ENCODE data around the gene NELFB. TPM values are rescaled to one million over a fixed set of nuclear protein-coding genes. Genes with fewer than 3 reads are reported as not detected.

The NELFB gene
- total and polyA plus RNA-seq, 4 donors, result 4.7 to 24.6 (median 18.1) TPM

- WGBS, result 38% methylated on average over 18 of the region's 18 CpGs
- no peak overlapping the region for H3K9ac ChIP-seq (ENCODE audit: low read depth in 1 of 2, low read length in 2 of 2)
- peak overlapping the region in 1 of 3 donors; percentile 32 for H3K4me3 ChIP-seq (ENCODE audit: low read depth in 1 of 3, low read length in 3 of 3)
- H3K36me3 ChIP-seq (ENCODE audit: control insufficient read depth in 4 of 4, insufficient read depth in 3 of 4, low read depth in 1 of 4, low read length in 3 of 4), result no peaks in the 10 kb centered on the region
- no peak overlapping the region for H3K27ac ChIP-seq (ENCODE audit: low read depth in 1 of 2, low read length in 2 of 2)
- no peaks in the 10 kb centered on the region for H3K9me3 ChIP-seq (ENCODE audit: control insufficient read depth in 4 of 4, low read length in 3 of 4)
- DNase-seq (ENCODE audit: low spot score), result peak; percentile 30
- no peaks in the 10 kb centered on the region for H3K27me3 ChIP-seq (ENCODE audit: control insufficient read depth in 4 of 4, insufficient read depth in 4 of 4, low read length in 3 of 4)
- TF ChIP-seq HNF4A (conservative IDR thresholded peaks at IDR 0.05) (no peak), GABPA (IDR thresholded peaks at IDR 0.05 in 1 of 2, conservative IDR thresholded peaks at IDR 0.05 in 1 of 2) (no peak), YY1 (IDR thresholded peaks at IDR 0.05) (no peak), MAX (IDR thresholded peaks at IDR 0.05) (no peak)
- peaks cover 3 to 11% (median 6%) of the 10 kb centered on the region in 4 donors for H3K4me1 ChIP-seq (ENCODE audit: control insufficient read depth in 4 of 4, insufficient read depth in 4 of 4, low read length in 3 of 4)
Observed at GRCh38 chr9:137315581-137316011, 60.5 kb downstream of the NELFB start.

DNA sequence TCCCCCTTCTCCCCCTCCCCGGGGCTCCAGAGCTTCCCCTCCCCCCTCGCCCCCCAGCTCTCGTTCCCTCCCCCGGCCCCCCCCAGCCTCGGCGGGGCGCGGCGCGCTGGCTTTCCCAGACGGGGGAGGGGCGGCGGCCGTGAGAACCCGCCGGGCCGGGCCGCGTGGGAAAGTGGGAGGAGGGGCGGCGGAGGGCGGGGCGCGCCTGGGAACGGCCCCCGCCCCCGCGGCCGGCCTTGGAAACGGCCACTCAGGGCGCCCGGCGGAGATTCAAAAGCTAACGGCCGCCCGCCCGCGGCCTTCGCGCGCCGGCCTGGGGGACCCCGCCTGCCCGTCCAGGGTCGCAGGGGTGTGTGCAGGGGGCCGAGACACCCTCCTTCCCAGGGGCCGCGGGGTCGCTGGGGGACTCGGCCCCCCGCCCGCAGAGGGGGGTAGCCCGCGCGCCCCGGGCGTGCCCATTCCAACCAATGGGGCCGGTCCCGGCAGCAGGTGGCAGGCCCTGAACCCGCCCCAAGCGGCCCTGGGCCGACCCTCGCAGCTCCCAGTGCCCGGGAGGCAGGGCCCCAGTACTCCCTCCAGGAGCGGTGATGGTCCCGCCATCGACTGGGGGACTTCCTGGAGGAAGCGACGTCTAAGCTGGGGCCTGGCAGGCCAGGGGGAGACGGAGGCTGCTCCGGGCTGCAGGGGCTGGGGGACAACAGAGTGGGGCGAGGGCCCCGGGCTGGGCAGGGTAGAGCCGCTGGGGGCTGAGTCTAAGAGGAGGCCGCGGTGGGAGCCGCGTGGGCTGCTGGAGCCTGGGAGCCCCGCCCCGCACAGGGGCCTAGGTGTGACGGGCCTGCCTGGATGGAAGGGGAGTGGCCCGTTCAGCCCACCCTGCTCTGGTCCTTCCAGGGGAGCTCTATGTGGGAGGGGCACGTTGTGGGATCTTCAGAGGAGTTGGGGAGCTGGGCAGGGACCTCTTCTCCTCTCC lies 61.2 kb downstream of the NELFB start:
- TF ChIP-seq HNF4G (IDR thresholded peaks at IDR 0.05) (no peak), JUND (IDR thresholded peaks at IDR 0.05) (no peak), EGR1 (IDR thresholded peaks at IDR 0.05; ENCODE audit: low read depth in 2 of 2) (no peak), FOXA1 (IDR thresholded peaks at IDR 0.05) (no peak), YY1 (IDR thresholded peaks at IDR 0.05) (no peak), RAD21 (IDR thresholded peaks at IDR 0.05) (no peak), HNF4A (conservative IDR thresholded peaks at IDR 0.05) (no peak), FOXA2 (IDR thresholded peaks at IDR 0.05) (no peak), GABPA (IDR thresholded peaks at IDR 0.05 in 1 of 2, conservative IDR thresholded peaks at IDR 0.05 in 1 of 2) (no peak), RXRA (IDR thresholded peaks at IDR 0.05) (no peak), ATF3 (IDR thresholded peaks at IDR 0.05) (no peak), TAF1 (conservative IDR thresholded peaks at IDR 0.05) (no peak), REST (IDR thresholded peaks at IDR 0.05) (no peak), MAX (IDR thresholded peaks at IDR 0.05) (no peak), CTCF (IDR thresholded peaks at IDR 0.05; ENCODE audit: low read depth, low read length, missing input control) (no peak), NR2F2 (IDR thresholded peaks at IDR 0.05) (no peak), SP1 (IDR thresholded peaks at IDR 0.05) (no peak)
- TF ChIP-seq, protein P1, sequence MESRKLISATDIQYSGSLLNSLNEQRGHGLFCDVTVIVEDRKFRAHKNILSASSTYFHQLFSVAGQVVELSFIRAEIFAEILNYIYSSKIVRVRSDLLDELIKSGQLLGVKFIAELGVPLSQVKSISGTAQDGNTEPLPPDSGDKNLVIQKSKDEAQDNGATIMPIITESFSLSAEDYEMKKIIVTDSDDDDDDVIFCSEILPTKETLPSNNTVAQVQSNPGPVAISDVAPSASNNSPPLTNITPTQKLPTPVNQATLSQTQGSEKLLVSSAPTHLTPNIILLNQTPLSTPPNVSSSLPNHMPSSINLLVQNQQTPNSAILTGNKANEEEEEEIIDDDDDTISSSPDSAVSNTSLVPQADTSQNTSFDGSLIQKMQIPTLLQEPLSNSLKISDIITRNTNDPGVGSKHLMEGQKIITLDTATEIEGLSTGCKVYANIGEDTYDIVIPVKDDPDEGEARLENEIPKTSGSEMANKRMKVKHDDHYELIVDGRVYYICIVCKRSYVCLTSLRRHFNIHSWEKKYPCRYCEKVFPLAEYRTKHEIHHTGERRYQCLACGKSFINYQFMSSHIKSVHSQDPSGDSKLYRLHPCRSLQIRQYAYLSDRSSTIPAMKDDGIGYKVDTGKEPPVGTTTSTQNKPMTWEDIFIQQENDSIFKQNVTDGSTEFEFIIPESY (IDR thresholded peaks at IDR 0.05), result no peak
- Histone ChIP-seq H3K36me3 (ENCODE audit: control insufficient read depth in 4 of 4, insufficient read depth in 3 of 4, low read depth in 1 of 4, low read length in 3 of 4) (no peaks in the 10 kb centered on the region), H3K4me3 (ENCODE audit: low read depth in 1 of 3, low read length in 3 of 3) (peak overlapping the region in 1 of 3 donors; percentile 32), H3K27ac (ENCODE audit: low read depth in 1 of 2, low read length in 2 of 2) (no peak overlapping the region), H3K4me1 (ENCODE audit: control insufficient read depth in 4 of 4, insufficient read depth in 4 of 4, low read length in 3 of 4) (peaks cover 3 to 11% (median 6%) of the 10 kb centered on the region in 4 donors), H3K9ac (ENCODE audit: low read depth in 1 of 2, low read length in 2 of 2) (no peak overlapping the region), H3K27me3 (ENCODE audit: control insufficient read depth in 4 of 4, insufficient read depth in 4 of 4, low read length in 3 of 4) (no peaks in the 10 kb centered on the region), H3K9me3 (ENCODE audit: control insufficient read depth in 4 of 4, low read length in 3 of 4) (no peaks in the 10 kb centered on the region)
- DNase-seq (ENCODE audit: low spot score), result peak; percentile 54
- WGBS, result 10% methylated on average over 82 of the region's 83 CpGs
